GM12865 (cell line): Measurements from ENCODE around the gene DUS2.

Experiments
- DNase-seq: peaks from one replicate; pipeline ENCODE4 v3.0.0; 2010; ENCODE audit warnings: low read depth
- H3K4me3 ChIP-seq: 2 replicates; pipeline ENCODE4 v1.5.1; 2011; ENCODE audit warnings: mild to moderate bottlenecking, low read depth, low read length, control low read depth
- TF ChIP-seq, protein P1 (sequence below): IDR thresholded peaks from 2 replicates; pipeline ENCODE4 v1.5.1; 2011; ENCODE audit warnings: low read length, control low read depth, low read depth, inconsistent platforms; ENCODE audit not compliant: insufficient read depth; ENCODE audit errors: missing control alignments

The DUS2 gene

DNA sequence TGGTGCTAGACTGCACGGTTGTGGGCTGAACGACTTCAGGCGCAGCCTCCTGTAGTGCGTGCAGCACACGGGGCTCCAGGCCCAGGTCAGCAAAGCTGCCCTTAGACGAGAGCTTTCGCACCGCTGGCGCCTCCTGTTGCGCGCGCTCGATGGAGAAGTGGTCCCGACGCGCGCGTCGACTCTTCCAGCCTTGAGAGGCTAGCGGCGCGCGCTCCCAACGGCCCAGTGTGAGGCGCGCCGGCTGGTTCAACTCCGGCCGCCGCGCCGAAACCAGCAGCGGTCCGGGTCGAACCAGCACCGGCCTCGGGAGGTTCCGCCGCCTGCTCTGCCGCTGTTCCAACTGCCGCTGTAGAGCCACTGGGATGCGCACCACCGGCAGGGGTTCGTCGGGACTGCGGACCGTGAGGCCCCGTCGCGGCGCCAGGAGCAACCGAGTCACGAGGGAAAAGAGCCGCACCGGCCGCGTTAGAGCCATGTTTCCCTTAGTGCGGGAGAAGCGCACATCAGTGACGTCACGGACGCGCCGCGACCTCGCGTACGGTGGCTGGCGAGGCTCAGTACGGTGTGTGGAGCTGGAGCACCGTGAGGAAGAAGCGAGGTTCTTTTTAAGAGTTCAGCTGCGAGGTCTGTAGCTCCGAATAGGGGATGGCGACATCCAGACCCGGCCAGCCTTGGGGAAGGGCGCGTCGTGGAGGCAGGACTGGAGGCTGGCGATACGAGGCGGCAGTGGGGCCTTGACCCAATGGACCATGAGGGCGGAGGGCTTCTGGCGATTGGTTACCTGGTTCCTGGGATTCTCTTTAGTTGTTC is at the start of gene DUS2, which contains the start of gene DDX28:
Gene DUS2, plus strand, starts transcription at position 557 of the 810 bp plus-strand sequence. CDS start 14,740 bp downstream, outside the sequence.
Gene DDX28, minus strand, starts transcription at position 505 of the 810 bp plus-strand sequence. Its CDS starts 30 bp downstream, at position 475.
- peak; percentile 95 for DNase-seq
- TF ChIP-seq, protein P1, sequence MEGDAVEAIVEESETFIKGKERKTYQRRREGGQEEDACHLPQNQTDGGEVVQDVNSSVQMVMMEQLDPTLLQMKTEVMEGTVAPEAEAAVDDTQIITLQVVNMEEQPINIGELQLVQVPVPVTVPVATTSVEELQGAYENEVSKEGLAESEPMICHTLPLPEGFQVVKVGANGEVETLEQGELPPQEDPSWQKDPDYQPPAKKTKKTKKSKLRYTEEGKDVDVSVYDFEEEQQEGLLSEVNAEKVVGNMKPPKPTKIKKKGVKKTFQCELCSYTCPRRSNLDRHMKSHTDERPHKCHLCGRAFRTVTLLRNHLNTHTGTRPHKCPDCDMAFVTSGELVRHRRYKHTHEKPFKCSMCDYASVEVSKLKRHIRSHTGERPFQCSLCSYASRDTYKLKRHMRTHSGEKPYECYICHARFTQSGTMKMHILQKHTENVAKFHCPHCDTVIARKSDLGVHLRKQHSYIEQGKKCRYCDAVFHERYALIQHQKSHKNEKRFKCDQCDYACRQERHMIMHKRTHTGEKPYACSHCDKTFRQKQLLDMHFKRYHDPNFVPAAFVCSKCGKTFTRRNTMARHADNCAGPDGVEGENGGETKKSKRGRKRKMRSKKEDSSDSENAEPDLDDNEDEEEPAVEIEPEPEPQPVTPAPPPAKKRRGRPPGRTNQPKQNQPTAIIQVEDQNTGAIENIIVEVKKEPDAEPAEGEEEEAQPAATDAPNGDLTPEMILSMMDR: no peak
- peak within 1 kb of the TSS; percentile 91 for H3K4me3 ChIP-seq

DNA sequence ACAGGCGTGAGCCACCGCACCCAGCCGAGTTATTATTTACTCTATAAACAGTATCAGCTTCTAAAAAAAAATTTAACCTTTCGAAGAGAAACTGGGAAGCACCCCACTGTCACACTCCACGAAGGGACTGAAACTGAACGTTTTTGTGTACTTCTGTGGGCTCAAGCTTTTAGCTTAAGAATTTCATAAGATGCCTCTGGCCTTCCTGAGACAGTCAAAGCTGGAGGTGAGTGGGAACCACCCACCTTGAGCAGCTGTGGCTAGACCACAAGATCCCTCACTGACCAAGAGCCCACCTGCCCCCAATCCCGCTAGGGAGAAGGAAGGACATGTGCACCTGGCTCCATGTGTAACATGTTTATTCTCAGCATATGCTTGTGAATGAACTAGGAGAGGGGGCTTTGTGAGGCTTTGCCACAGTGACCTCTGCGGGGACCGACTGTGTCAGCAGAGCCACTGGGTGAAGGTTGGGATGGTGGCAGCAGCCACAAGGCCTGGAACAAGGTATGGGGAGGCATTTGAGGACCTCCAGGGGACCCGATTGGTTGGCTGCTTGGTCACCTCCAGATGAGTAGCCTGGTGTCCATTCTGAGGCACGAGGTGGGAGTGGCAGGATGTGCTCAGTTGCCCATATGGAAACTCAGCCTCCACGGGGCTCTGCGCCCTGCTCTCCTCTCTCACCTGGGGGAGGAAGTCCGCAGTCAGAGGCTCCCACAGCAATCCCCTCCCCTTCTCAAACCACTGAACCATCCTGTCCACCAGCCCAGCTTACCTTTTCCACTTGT is 47.6 kb upstream of the DUS2 start:
- peak; percentile 80 for DNase-seq
- H3K4me3 ChIP-seq: peak overlapping the region; percentile 1; the same call in 1 of the 2 replicates
- TF ChIP-seq, protein P1: no peak

DNA sequence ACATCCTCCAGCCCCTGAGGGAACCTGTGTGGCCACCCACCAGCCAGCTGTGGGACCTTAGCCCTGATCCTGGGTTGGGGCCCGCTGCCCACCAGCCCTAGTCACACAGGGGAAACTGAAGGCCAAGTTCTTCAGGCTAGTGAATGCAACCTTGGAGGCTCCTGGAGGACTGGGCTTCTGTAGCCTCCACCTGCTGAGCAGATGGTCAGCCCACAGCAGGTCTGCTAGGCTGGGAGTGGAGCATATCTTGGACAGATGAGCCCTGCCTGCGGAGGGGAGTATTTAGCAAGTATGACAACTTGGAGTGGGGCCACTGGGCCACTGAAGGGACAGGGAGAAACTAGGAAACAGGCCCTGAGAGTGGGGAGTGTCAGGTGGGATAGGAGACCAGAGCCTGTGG is 46.9 kb upstream of the DUS2 start:
- TF ChIP-seq, protein P1: no peak
- no peak overlapping the region for H3K4me3 ChIP-seq
- no peak for DNase-seq

DNA sequence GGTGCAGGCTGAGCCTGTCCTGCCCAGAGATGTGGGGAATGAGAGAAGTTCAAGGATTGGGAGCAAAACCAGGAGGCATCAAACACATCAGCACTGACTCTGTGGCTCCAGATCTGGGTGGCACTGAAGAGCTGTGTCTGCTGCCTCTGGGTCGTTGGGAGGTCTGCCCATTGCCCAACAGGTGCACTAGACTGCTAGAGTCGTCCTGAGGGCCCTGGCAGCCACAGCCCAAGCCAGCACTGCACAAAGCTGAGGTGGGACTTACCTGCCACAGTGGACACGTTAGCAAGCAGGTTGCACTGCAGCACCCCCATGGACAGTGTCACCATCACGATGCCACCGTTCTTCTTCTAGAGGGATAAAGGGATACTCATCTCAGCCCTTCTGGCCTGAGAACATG is 46.1 kb upstream of the DUS2 start:
- no peak overlapping the region for H3K4me3 ChIP-seq
- TF ChIP-seq, protein P1: no peak
- DNase-seq: no peak

DNA sequence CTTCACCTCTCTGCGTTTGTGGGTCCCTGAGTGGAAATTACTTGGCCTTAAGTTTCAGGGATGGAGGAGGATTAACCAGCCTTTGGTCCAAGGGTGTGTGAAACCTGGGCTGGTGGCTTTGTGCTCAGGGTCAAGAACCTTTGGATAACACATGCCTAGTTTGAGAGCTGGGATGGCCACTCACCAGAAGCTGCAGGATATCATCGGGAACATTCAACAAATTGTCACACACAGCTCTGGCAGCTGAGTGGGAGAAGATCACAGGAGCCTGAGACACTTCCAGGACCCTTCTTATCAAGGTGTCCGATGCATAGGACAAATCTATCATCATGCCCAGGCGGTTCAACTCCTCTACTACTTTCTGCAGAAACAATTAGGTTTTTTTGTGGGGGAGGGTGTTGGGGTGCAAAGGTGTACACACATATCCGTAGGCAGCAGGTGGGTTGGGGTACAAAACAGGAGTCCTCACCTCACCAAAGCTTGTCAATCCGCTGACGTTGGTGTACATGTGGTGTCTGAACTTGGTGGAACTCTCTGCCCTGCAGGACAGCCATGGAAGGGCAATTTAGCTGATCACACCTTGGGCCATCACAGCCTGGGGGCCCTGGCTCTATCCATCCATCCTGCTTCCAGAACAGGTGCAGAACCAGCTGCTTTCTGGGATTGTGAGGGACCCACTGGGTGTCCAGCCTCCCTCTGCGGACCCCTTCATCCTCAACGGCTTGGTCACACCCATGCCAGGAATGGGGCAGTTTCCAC is 45.4 kb upstream of the DUS2 start:
- DNase-seq: no peak
- TF ChIP-seq, protein P1: no peak
- no peak overlapping the region for H3K4me3 ChIP-seq

DNA sequence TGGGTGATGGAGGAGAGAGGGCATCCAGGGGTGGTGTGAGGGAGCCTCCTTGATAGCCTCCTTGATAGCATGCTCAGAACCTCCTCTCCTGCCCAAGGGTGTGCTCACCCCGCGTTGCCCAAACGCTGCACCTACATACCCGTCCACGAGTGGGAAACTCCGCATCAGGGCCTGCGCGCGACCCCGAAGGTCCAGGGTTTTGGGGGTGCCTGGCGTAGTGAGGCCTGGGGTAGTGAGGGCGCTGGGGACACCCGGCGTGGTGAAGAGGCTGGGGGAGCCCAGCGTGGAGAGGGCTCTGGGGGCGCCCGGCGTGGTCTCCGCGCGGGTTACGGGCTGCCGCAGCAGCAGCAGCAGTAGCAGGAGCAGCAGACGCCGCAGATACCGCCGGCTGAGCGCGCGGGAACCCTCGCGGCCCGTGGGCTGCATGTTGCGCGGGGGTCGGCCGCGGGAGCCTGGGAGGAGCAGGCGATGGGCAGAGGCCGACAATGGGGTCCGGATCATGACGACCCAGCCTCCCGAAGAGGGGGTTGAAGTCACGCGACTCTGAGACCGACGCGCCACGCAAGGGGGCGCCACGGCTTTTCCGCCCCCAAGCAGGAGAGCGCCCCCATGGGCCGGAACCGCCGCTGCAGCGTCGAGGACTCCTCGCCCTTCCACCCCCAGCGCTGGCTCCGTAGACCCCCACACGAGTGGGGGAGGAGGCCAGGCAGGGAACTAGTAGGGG is 43.0 kb upstream of the DUS2 start, which contains the start of gene DPEP3:
Gene DPEP3, minus strand, starts transcription at position 545 of the 724 bp plus-strand sequence. Its CDS starts 119 bp downstream, at position 426.
- H3K4me3 ChIP-seq: no peak within 1 kb of the TSS
- DNase-seq: no peak

More for the DNA sequence above, 43.0 kb upstream of the DUS2 start, which contains the start of gene DPEP3:
- TF ChIP-seq, protein P1: no peak
